VCaP (cell line): ENCODE measurements around the gene KCNA2.
A peak's percentile ranks its signal among the peaks of the same experiment; 100 is the strongest.

Experiments used
- H3K27ac ChIP-seq: fragments of 450-650 bp; 2 replicates; pipeline ENCODE4 v1.5.1; 2017
- TF ChIP-seq, protein P1 (sequence below): fragments of 450-650 bp; conservative IDR thresholded peaks from 2 replicates; pipeline ENCODE4 v1.5.1; 2017; ENCODE audit warnings: mild to moderate bottlenecking, moderate library complexity

KCNA2 gene

DNA sequence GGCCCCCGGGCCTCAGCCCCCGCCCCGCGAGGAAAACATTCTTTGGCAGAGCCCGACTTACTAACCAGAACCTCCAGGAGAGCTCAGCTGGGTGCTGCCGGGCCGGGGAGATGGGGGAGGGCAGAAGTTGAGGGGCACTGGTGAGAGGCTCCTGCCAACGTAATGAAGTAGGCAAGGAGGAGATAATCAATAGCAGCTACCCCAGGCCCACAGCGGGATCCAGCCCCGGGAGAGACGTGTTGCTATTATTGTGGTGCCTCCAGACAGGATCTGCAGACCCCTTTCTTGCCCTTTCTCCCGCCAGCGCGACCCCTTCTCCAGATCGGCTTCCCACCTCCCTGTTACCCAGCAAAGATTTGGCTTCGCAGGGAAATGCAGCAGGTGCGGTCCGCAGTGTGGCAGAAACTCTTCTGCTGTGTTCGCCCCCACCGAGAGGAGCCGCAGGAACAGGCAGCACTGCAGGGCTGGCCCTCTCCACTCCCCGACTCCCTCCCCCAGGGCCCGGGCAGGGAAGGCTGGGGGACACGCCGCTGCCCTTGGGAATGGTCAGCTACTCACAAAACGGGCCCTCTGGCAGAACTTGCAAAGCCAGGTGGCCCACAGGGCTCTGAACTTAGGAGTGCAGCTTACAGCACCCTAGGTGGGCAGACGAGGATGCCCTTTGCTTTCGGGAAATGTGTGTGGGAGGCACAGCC, 1.5 kb upstream of the KCNA2 start:
- TF ChIP-seq, protein P1, sequence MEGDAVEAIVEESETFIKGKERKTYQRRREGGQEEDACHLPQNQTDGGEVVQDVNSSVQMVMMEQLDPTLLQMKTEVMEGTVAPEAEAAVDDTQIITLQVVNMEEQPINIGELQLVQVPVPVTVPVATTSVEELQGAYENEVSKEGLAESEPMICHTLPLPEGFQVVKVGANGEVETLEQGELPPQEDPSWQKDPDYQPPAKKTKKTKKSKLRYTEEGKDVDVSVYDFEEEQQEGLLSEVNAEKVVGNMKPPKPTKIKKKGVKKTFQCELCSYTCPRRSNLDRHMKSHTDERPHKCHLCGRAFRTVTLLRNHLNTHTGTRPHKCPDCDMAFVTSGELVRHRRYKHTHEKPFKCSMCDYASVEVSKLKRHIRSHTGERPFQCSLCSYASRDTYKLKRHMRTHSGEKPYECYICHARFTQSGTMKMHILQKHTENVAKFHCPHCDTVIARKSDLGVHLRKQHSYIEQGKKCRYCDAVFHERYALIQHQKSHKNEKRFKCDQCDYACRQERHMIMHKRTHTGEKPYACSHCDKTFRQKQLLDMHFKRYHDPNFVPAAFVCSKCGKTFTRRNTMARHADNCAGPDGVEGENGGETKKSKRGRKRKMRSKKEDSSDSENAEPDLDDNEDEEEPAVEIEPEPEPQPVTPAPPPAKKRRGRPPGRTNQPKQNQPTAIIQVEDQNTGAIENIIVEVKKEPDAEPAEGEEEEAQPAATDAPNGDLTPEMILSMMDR, result no peak; the same call in 1 of the 2 replicates
- no peak overlapping the region for H3K27ac ChIP-seq

DNA sequence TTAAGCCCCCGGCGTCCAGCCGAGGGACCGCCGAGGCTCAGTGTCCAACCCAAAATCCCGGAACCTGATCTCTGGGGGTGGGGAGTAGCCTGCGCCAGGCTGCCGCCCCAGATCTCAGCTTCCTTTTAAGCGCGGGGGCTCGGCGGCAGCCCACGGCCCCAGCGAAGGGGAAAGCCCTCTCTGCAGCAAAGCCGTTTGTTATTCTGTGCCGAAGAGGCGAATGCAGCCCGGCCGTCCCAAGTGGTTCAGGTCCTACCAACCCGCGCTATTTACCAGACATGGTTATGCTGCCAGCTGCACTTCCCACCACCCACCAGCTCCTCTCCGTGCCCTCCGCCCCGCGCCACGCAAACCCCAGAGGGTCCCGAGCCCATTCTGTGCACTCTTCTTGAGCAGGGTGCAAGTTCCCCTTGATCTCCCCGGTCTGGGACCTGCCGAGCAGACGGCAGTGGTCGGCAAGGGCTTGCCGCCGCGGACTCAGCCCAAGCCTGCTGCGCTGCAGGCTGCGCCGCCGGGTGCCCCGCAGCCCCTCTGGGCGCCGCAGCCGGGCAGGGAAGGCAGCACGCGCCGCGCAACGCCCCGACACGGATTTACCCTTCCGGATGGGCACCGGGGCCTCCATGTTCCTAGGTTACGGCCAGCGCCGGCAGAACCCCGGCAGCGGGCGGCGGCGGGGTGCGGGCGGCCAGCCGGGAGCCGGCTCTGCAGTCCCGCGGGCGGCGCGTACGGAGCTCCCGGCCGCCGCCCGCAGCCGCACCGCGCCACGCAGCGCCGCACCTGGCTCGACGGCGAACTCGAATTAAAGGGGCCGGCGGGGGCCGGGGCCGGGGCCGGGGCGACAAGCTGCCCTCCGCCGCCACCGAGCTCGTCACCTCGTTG, 738 bp upstream of the KCNA2 start:
- TF ChIP-seq, protein P1, result peak; percentile 29; the same call in 1 of the 2 replicates
- H3K27ac ChIP-seq, result peak overlapping the region; percentile 25; the same call in 1 of the 2 replicates

DNA sequence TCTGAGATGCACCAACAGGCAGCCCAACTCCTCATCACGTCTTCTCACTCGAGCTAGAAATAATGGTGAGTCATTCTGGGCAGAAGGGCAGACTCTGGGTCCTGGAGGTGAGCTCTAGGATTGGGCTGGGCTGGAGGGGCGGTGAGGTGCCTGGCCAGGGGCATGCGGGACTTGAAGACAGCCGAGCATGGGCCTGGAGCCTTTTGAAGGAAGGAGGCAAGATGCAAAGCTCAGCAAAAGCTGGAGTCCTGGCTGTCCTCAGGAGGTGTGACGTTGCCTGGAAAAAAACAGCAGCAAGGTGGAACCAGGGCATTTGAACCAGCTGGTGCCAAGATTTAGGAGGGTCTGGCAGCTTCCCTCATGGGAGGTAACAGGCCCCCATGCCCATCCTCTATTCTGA, 712 bp downstream of the KCNA2 start:
- H3K27ac ChIP-seq, result no peak overlapping the region
- TF ChIP-seq, protein P1, result no peak

DNA sequence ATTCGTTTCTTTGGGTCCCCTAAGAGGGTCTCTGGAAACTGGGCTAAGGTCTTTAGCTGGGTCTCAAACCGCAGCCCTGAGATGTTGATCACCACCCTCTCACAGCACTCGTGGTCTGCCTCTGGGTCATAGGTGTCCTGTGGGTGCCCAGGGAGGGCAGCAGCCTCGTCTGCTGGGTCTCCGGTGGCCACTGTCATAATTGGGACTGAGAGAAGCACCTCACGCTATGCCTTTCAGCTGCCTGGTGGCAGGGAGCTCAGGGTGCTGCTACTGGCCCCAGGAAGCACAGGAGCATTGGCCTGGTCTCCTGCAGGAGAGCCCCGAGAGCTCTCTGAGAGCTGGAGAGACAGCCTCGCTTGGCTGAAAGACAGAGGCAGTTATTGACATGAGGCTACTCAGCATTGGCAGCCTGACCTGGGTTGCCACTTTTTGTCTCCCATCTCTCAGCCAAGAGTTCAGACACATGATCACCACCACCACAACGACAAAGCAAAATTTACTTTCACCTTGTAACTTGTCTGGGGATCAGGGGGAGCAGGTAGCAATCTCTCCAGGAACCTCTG, 1.5 kb downstream of the KCNA2 start:
- TF ChIP-seq, protein P1, result no peak
- H3K27ac ChIP-seq, result no peak overlapping the region

DNA sequence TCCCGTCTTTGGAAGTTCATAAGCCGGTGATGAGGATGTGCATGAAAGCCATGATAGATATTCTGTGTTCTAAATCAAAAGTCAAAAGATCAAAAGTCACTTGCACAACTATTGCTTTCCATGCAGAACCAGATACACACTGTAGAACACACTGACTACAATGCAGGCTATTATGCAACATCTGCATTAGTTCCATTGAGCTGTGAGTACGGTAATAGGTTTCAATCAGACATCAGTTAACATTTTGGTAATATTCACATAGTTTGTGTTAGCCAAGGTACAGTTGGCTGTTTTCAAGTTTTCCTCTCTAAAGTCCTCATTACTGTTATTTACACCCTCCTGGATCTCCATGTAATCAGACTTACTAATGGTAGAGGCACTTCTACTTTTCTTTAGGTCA, 3.1 kb downstream of the KCNA2 start:
- TF ChIP-seq, protein P1, result no peak
- H3K27ac ChIP-seq, result no peak overlapping the region

DNA sequence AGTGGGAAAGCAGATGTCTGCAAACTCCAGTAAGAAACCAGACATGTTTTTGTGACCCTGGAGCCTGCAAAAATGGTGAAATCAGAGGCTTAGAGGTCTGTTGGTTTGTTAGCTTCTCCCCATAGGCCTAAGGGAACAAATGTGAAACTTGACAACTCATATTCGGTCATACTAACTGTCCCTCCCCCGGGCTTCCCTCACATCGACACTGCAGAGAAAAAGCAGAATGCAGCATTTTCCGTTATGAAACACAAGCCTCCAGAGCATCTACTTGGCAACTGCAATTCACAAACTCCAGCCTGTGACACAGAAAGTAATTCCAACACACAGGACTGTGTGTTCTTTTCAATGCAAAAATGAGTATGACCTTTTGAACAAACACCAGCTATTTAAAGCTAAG, 3.7 kb downstream of the KCNA2 start:
- no peak overlapping the region for H3K27ac ChIP-seq
- TF ChIP-seq, protein P1, result no peak

DNA sequence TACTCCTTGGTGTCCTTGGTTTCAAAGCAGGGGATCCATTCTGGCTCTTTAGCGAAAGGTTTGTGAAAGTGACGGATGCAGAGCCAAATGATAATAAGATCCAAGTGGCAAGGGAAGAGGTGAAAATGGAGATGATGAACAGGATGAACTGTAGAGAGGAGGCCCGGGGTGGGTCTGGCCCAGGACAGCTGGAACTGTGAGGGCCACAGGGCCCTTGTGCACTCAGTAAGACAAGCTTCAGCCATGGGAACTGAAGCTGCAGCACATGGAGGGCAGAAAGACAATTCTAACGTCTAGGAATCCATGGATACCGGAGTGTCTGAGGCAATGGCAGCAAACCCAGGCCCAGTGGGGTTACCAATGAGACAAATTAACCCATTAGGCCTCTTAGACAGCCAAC, 4.8 kb downstream of the KCNA2 start:
- H3K27ac ChIP-seq, result no peak overlapping the region
- TF ChIP-seq, protein P1, result no peak
